DMS114 treated with DMSO at 0.1 percent for 48 hours (cell line): Measurements from ENCODE around the gene STK32B.
"Not testable (repeated sequence)": the region's sequence is repeated elsewhere in the genome, so short reads cannot be mapped to it uniquely, and the experiment has no call there.

Experiments
- DNase-seq: peaks from one replicate; lab custom pipeline; 2025; ENCODE audit not compliant: unreplicated experiment; lab: John Stamatoyannopoulos, UW

Gene STK32B

GRCh38 chr4:5066101-5066500 lies 14.8 kb downstream of the STK32B start:
- DNase-seq: no peak

GRCh38 chr4:5066968-5067367 lies 15.7 kb downstream of the STK32B start:
- not testable (repeated sequence) for DNase-seq

GRCh38 chr4:5067908-5068307 lies 16.6 kb downstream of the STK32B start:
- DNase-seq: no peak

GRCh38 chr4:5069901-5070300 lies 18.6 kb downstream of the STK32B start:
- DNase-seq: no peak

GRCh38 chr4:5072948-5073347 lies 21.7 kb downstream of the STK32B start:
- DNase-seq: no peak

- no peak for DNase-seq
Observed at GRCh38 chr4:5078009-5078408, 26.7 kb downstream of the STK32B start.

- no peak for DNase-seq
Observed at GRCh38 chr4:5079581-5079980, 28.3 kb downstream of the STK32B start.

- no peak for DNase-seq
Observed at GRCh38 chr4:5081441-5081999, 30.2 kb downstream of the STK32B start.

- DNase-seq: no peak
Observed at GRCh38 chr4:5082376-5082775, 31.1 kb downstream of the STK32B start.

- DNase-seq: no peak
Observed at GRCh38 chr4:5084911-5085475, 33.7 kb downstream of the STK32B start.

GRCh38 chr4:5086535-5086934 lies 35.3 kb downstream of the STK32B start:
- no peak for DNase-seq

- DNase-seq: no peak
Observed at GRCh38 chr4:5096261-5096660, 45.0 kb downstream of the STK32B start.

GRCh38 chr4:5098176-5098575 lies 46.9 kb downstream of the STK32B start:
- no peak for DNase-seq

GRCh38 chr4:5100336-5100735 lies 49.1 kb downstream of the STK32B start:
- no peak for DNase-seq

GRCh38 chr4:5100986-5101385 lies 49.7 kb downstream of the STK32B start:
- no peak for DNase-seq

- DNase-seq: no peak
Observed at GRCh38 chr4:5101571-5101970, 50.3 kb downstream of the STK32B start.

GRCh38 chr4:5110901-5111300 lies 59.6 kb downstream of the STK32B start:
- no peak for DNase-seq

GRCh38 chr4:5112333-5113095 lies 61.2 kb downstream of the STK32B start:
- no peak for DNase-seq

- DNase-seq: no peak
Observed at GRCh38 chr4:5114950-5115349, 63.7 kb downstream of the STK32B start.

- no peak for DNase-seq
Observed at GRCh38 chr4:5118091-5118786, 67.0 kb downstream of the STK32B start.

- DNase-seq: no peak
Observed at GRCh38 chr4:5118994-5119835, 67.9 kb downstream of the STK32B start.
